ENCODE measurements around the gene STYK1. TPM values are rescaled to one million over a fixed set of nuclear protein-coding genes. Genes with fewer than 3 reads are reported as not detected.

STYK1 gene
- total and polyA plus RNA-seq, 9 of the 15 experiments (the other 6 are each of a cell fraction or from before 2014, with no cell fraction given), result 0.31 to 1.8 (median 0.64) TPM

GRCh38 chr12:10722905-10723746 lies 49.3 kb upstream of the STYK1 start, which contains the start of gene YBX3 (continued):
- no peak for TF ChIP-seq RBM22 (IDR thresholded peaks at IDR 0.05; ENCODE audit: low read depth, low read length, poor library complexity, severe bottlenecking)
- no peak for TF ChIP-seq RBM14 (IDR thresholded peaks at IDR 0.05; ENCODE audit: borderline replicate concordance, insufficient read depth, low read depth, low read length)
- TF ChIP-seq FUS (optimal IDR thresholded peaks at IDR 0.05; ENCODE audit: low read depth, low read length), result peak; percentile 50
- no peak for TF ChIP-seq ZZZ3 (IDR thresholded peaks at IDR 0.05)
- no peak for TF ChIP-seq SFPQ (IDR thresholded peaks at IDR 0.05; ENCODE audit: low read depth, low read length)
- TF ChIP-seq RNF2 (IDR thresholded peaks at IDR 0.05), result no peak
- TF ChIP-seq POLR2G (IDR thresholded peaks at IDR 0.05; ENCODE audit: low read depth, low read length), result peak; percentile 86
- TF ChIP-seq TARDBP (IDR thresholded peaks at IDR 0.05), result no peak
- TF ChIP-seq YY1 (IDR thresholded peaks at IDR 0.05; ENCODE audit: borderline replicate concordance in 1 of 3, control insufficient read depth in 1 of 3, extremely low read depth in 1 of 3, insufficient read depth in 3 of 3, insufficient read length in 1 of 3, insufficient replicate concordance in 2 of 3, low read depth in 1 of 3, low read length in 2 of 3), result peak in 2 of 3 experiments; percentile 76 to 86
- TF ChIP-seq, protein P1, sequence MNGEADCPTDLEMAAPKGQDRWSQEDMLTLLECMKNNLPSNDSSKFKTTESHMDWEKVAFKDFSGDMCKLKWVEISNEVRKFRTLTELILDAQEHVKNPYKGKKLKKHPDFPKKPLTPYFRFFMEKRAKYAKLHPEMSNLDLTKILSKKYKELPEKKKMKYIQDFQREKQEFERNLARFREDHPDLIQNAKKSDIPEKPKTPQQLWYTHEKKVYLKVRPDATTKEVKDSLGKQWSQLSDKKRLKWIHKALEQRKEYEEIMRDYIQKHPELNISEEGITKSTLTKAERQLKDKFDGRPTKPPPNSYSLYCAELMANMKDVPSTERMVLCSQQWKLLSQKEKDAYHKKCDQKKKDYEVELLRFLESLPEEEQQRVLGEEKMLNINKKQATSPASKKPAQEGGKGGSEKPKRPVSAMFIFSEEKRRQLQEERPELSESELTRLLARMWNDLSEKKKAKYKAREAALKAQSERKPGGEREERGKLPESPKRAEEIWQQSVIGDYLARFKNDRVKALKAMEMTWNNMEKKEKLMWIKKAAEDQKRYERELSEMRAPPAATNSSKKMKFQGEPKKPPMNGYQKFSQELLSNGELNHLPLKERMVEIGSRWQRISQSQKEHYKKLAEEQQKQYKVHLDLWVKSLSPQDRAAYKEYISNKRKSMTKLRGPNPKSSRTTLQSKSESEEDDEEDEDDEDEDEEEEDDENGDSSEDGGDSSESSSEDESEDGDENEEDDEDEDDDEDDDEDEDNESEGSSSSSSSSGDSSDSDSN (IDR thresholded peaks at IDR 0.05; ENCODE audit: borderline replicate concordance in 1 of 2, low read depth in 2 of 2, low read length in 2 of 2), result 0 out of 4 replicates have a peak, but pooled peaks have one; percentile 16 to 40
- TF ChIP-seq SOX6 (IDR thresholded peaks at IDR 0.05), result no peak
- no peak for TF ChIP-seq PML (IDR thresholded peaks at IDR 0.05; ENCODE audit: low read length)
- TF ChIP-seq TEAD1 (CRISPR knock-in tag; IDR thresholded peaks at IDR 0.05), result no peak
- TF ChIP-seq POLR2A (conservative IDR thresholded peaks at IDR 0.05), result peak; percentile 44
- no peak for TF ChIP-seq TFAP4 (CRISPR knock-in tag; IDR thresholded peaks at IDR 0.05; ENCODE audit: borderline replicate concordance)
- no peak for TF ChIP-seq NFATC3 (IDR thresholded peaks at IDR 0.05)
- TF ChIP-seq ZC3H4 (CRISPR knock-in tag; IDR thresholded peaks at IDR 0.05; ENCODE audit: borderline replicate concordance), result no peak
- no peak for TF ChIP-seq BMI1 (IDR thresholded peaks at IDR 0.05; ENCODE audit: low read length)
- no peak for TF ChIP-seq ZNF146 (CRISPR knock-in tag; IDR thresholded peaks at IDR 0.05; ENCODE audit: unreplicated experiment)
- TF ChIP-seq RBBP5 (IDR thresholded peaks at IDR 0.05; ENCODE audit: borderline replicate concordance, insufficient read depth, low read length, poor library complexity, severe bottlenecking), result no peak

Measured in K562 (cell line).